Measurements from ENCODE around the gene FCRLA.
"Not testable (repeated sequence)": the region's sequence is repeated elsewhere in the genome, so short reads cannot be mapped to it uniquely, and the experiment has no call there.

DNA sequence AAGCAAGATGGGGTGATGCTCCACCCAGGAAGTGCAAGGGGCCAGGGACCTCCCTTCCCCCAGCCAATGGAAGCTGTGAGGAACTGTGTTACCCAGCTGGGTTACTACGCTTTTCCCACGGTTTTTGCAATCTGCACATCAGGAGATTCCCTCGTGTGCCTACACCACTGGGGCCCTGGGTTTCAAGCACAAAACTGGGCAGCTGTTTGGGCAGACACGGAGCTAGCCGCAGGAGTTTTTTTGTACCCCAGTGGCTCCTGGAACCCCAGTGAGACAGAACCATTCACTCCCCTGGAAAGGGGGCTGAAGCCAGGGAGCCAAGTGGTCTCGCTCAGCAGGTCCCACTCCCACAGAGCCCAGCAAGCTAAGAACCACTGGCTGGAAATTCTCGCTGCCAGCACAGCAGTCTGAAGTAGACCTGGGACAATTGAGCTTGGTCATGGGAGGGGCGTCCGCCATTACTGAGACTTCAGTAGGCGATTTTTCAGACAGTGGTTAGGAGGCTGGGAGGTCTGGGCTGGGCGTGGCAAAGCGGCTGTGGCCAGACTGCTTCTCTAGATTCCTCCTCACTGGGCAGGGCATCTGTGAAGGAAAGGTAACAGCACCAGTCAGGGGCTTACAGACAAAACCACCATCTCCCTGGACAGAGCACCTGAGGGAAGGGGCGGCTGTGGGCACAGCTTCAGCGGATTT, 13.9 kb upstream of the FCRLA start:
- TF ChIP-seq POLR2A, CTCF (IDR thresholded peaks at IDR 0.05): not testable (repeated sequence)

Measured in Peyer's patch (tissue), 4 donors.